ENCODE data around the gene SLC38A8. TPM values are rescaled to one million over a fixed set of nuclear protein-coding genes. Genes with fewer than 3 reads are reported as not detected.
A peak's percentile ranks its signal among the peaks of the same experiment; 100 is the strongest.

Gene SLC38A8
- total RNA-seq, 1 donor from 2014 or later: not detected

DNA sequence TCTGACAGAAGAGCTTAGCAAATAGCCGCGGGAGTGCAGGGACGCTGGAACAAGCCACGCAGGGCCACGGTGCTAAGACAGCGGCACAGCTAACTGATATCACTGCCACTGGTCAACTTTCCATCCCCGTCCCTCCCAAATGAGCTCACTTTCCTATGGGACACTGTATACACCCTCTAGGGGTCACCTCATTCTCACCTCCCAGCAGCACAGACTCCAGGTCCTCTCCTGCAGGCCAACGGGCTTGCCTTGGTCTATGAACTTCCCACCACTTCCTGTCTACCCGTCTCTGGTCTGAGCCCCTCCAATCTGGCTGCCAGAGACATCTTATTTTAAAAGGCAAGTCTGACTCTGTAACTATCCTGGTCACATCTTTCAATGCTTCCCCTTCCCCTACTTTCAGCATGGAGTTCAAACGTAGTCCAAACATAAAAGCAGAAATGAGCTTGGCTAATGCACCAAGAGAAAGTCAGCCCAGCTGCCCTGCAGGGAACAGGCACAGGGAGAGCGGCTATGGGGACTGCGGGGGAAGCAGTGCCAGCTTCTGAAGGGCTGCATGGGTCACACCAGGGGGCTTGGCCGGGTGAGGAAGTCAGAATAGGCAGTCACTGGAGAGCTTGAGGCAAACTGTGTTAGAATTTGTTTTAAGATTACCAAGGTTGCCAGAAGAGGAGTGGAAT lies 26.3 kb upstream of the SLC38A8 start:
- no peak for DNase-seq (ENCODE audit: low spot score)

DNA sequence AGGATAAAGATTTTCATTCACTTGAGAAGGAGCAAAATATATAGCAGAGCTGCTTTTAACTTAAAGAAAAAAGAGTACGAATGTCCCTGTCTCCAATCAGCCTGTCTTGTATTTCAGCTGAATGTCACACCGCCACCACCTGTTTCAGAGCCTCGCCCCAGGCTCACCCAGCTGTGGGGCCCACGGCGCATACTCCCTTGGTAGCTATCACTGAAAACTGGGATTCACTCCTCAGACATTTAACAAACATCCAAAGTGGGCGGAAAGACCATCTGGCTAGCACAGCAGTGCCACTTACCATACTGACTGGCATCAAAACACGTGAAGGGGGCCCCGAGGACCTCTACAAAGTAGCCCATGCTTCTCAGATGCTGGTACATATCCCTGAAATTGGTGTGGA lies 25.4 kb upstream of the SLC38A8 start:
- no peak for DNase-seq (ENCODE audit: low spot score)

DNA sequence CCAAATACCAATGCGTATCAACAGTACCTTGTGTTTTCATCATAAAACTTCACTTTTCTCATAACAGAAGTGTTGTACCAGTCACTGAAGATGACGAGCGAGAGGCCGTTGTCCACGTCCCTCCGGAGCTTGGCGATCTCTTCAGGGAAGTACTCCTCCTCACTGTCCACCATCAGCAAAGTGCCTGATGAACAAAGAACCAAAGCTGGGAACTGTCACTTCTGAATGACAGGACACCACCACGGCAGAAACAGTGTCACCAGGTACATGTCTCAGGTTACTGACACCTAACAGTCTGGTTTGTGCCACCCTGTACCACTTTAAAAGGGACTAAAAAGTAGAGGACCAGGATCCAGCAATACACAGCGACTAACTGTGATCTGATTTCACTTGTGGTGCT lies 25.0 kb upstream of the SLC38A8 start:
- no peak for DNase-seq (ENCODE audit: low spot score)

DNA sequence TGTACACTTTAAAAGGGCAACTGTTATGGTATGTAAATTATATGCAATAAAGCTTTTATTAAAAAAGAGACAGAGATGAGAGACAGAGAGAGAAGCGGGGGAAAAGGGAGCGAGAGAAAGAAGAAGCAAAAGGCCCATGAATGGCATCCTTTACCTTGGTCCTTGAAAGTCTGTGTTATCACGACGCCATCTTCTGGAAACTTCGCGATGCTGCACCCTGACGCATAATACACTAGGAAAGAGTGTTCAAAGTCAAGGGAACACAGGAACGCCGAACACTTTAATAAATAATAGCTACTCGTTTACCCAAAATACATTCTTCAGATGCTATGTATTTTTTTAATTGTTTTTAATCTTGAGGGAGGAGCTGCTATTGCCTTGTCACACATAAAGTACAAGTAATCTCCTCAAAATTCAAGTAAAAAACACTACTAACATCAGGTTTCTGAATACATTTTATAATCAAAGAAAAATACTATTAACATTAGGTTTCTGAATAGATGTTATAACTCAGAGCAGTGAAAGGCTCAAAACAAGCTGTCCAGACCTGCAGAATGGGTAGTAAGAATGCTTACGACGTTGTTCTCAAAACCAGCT lies 23.0 kb upstream of the SLC38A8 start:
- DNase-seq (ENCODE audit: low spot score): no peak

DNA sequence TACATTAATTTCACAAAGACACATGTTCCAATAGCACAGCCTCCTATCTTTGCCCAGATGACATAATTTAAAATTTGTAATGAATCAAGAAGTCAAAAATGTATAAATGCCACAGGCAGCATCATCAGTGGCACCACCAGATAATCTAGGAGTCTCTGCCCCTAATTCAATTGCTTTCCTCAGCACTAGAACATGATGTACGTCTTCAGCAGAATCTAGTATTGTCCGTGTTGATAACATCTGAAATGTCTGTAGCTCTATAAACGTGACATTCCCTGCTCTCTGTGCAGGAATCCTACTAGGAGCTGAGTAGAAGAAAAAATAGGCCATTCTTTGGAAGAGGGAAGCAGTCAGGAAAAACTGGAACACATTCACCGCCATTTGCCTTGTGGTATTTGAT lies 21.4 kb upstream of the SLC38A8 start:
- DNase-seq (ENCODE audit: low spot score): no peak

DNA sequence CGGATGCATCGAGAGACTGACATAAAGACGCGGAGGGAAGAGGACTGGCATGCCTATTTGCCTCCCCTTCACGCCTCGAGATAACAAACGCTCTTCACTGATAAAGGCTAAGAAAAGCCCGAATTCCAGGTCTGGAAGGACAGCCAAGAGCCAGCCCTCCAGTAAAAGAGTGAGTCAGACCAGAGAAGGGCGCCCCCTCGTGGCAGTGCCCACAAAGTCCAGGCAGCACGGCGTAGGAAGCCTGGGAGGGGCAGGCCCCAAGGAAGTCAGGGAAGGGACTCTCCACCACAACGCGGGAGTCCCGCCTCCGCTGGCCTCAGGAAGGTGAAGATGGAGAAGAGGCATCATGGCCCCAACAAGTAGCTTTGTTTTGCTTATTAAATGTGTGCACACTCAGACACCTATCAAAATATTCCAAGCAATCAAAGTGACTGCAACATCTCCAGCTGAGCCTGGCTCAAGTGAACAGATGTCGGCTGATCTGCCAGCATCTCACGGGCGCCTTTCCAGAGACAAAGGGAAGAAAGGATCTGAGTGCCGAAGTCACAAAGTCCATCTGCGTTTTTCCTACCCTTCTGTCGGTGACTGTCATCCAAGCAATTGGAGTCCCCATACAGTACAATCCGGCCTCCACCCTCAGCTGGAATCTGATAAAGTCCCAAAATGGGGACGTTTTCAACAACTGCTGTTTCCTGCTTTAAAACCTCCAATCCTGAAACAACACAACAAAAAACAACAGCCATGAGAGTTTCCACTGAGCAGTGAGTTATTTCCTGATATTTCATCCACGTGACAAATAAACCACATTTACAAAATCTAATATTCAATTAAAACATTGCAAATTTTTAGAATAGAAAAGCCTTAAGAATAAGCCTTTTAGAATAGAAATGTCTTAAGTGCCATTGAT lies 20.4 kb upstream of the SLC38A8 start:
- DNase-seq (ENCODE audit: low spot score): peak; percentile 77

DNA sequence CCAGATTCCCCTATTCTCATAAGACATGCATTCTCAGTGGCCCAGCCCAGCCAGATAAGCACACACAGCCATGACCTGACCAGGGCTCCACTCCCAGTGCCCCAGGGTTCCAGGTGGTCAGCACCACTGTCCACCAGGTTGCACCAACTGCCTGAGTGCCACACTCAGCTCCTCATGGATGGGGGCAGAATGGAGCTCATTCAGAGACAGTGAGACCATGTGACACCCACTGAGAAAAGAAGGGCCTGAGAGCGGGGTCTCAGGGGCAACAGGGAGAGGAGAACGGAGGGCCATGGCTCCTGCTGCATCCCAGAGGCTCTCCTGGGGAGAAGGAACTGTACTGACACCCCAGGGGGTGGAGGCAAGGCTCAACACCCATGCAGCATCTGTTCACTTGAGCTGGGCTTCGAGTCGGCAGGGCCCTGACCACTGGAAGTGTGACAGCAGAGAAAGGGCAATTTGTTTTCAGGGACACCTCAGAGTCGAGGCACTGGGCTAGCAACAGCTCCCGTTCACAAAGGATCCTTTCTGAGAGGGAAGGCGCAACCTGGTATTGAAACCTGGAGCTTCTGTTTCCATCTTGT lies 18.7 kb upstream of the SLC38A8 start:
- DNase-seq (ENCODE audit: low spot score): no peak

DNA sequence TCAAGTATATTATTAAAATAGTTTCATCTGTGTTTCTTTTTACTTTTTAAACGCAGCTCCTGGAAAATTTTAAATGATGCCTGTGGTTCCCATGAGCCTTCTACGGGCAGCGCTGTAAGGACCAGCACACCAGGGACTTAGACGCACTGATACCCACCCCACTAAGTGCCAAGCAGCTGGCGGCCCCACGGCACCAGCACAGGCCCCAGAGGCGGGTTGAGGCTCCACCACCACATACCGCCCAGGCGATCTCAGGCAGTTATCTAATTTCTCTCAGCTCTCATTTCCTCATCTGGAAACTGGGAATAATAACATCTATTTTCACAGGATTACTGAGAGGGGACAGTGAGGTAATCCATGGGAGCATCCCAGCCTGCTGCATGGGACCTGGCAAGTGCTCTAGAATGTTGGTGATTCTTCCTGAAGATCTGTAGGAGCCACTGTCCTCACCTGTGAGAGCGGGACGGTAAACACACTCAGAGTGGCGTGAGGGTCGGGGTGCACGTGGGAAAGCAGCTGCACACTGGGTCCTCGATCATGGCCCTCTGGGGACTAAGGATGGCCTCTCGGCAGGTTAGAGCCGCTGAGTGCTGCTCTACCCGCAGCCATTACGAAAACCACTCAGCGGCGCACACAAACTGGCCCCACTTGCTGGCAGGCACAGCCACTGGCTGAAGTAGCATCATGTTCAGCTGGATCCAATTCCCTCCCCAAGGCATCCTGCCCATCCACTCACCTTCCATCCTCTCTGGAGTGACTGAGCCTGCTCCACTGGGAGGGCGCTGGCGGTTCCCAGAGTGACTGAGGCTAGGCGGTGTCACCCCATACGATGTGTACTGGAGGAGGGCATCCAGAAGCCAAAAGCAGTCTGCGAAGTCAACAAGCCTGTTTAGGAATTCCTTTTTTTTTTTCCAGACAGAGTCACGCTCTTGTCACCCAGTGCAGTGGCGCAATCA lies 17.6 kb upstream of the SLC38A8 start:
- no peak for DNase-seq (ENCODE audit: low spot score)

DNA sequence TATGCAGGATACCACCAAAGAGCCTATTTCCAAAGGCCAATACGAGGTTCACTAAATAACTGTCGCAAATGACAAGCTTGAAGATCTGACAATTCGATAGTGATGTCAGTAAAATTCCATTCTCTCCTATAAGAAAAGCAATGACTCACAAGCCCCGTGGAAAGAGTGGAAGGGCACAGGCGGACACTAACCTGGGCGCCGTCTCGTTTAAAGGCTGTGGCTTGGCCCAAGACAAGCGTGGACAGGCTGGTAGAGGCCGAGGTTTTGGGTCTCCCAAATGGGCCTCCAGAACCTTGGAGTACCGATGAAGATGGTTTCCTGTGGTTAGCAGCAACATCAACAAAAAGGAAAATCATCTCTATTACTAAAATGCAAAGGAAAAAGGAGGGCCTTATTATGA lies 16.5 kb upstream of the SLC38A8 start:
- no peak for DNase-seq (ENCODE audit: low spot score)

DNA sequence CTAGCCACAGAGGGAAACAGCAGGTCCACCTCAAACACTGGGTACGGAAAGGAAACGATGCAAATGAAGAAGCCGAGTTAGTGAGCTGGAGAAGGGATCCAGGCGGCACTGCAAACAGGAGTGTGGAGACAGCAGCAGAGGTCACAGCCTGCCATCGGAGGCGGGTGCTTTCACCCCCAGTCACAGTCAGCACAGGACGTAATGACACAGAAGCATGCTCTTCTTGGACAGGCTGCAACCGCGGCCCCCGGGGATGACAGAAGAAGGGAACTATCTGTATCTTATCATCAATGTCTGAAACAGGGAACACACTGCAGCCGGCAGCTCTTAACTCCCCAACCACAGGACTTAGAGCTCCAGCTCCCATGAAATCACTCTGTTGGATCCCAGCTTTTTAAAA lies 16.1 kb upstream of the SLC38A8 start:
- DNase-seq (ENCODE audit: low spot score): no peak

DNA sequence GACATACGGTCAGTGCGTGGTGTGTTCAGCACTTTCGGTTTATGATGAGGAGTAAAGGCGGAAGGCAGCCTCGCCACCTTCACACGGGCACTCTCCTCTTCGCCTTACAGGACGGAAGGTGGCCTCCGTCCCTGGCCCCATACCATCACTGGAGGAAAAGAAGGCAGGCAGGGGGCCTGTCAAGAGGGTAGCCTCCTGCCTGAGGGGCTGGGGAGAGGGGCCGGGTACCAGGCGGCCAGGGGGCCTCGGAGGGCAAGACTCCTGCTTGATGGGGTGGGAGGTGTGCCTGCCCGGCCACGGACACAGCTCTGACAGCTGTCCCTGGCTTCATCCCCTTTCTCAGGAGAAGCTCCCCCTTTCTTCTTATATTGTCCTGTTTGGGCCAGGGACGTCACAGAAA lies 15.6 kb upstream of the SLC38A8 start:
- no peak for DNase-seq (ENCODE audit: low spot score)

DNA sequence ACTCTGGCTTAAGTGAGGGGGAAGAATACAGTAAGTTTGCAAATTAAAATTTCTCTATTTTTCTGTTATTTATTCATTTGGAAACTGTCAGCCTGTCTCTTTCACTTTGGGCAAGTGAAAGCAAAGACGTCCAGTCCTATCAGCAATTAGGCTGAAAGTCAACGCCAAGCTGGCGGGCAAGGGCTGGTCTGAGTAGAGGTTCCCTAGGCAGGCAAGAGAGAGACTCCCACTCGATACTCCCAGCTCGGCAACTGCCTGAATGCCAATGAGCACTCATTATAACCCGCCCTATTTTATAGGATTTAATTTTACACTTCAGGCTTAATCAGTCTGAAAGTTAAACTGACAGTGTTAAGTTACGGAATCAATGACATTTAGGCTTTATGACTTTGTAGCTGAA lies 14.3 kb upstream of the SLC38A8 start:
- DNase-seq (ENCODE audit: low spot score): no peak

DNA sequence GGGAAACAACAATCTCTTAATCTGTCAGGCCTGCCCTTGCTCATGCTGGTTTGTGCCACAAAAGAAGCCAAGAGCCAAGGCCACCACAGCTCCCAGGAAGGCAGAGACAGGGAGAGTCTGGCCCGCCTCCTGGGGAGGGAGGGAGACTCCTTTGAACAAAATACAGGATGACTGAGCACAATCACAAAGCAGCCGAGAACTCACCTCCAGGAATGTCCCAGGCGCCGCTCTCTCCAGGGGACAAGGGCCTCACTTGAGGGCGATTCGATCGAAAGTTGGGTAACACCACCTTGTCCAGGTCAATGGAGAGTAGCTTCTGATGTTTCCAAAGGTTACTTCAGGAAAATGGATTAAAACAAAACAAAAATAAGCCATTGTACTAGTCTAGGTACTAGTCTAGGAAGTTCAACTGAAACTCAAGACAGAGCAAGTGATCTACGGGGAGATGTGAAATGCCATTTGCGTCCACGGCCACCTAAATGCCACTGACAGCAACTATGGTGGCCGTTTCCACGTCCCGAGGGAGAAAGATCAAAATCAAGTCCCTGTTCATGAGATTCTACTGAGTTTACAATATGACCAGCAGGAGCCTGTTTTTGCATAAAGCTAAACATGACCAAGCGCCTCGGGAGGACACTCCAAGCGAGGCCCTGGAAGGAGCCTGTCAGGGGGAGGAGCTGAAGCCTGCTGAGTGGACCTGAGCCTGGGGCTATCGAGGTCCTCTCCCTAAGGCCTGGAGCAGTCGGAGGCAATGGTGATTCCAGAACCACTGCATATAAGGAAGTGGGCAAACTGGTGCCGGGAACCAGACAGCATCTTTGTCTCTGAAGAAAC lies 13.4 kb upstream of the SLC38A8 start:
- no peak for DNase-seq (ENCODE audit: low spot score)

DNA sequence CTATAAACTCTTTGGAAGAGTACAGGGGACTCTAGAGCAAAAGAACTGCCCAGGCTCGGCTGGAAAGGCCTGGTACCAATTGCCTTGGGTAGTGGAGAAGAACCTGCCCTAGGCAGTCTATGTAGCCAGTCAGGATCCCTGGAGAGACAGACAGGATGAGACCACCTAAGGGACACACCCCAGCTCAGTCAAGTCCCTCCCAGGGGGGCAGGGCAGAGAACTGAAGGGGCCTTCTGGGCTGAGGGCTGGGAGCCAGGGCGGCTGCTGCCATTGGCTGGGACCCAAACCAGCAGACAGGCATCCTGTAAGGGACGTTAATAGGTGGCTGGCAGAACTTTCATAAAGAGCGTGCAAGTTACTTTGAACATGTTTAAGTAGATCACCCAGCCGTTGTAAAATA lies 12.8 kb upstream of the SLC38A8 start:
- DNase-seq (ENCODE audit: low spot score): no peak

DNA sequence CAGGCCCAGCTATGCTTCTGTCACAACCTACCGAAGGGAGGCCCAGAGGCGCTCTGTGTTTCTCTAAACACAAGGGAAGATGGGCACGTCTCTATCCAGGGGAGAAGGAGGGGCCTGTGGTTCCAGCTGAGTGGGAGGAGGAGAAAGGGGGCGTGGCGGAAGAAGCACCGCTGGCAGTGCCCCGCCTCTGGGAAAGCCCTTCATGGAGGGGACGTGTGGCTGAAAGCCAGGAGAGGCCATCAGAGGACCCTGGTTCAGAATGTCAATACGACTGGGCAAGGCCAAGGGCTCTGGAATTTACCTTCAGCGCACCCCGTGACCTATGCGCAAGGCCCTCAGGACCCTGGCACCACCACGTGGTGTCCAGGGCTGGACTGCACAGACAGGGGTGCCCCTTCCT lies 12.3 kb upstream of the SLC38A8 start:
- no peak for DNase-seq (ENCODE audit: low spot score)

DNA sequence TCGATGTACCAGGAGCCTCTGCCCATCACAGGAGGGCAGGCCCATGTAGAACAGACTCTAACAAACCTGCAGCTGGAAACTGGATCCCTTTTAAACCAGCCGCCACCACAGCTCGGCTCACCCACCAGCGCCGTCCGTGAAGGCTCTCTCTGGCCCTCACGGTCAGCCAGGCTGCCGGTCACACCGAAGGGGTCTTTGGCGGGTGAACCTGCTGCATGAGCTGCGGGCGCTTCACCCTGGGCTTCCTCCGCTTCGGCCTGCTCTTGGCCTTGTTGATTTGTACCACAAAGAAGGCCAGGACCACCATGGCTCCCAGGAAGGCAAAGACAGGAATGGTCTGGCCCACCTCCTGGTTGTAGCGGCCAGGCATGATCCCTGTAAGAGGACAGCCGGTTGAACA lies 11.7 kb upstream of the SLC38A8 start:
- DNase-seq (ENCODE audit: low spot score): no peak

DNA sequence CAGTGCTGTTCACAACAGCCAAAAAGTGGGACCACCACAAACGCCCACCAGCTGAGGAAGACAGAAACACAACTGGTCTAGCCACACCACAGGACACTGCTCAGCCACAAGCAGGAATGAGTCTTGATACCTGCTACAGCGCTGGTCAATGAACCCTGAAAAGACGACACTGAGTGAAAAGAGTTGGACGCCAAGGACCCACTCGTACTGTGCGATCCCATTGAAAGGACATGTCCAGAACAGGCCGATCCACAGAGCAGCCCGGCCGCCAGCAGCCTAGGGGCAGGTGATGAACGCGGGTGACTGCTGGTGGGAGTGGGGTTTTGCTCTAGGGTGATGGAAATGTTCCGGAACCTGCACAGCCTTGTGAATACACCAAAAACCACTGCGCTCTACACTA lies 10.6 kb upstream of the SLC38A8 start:
- DNase-seq (ENCODE audit: low spot score): no peak

DNA sequence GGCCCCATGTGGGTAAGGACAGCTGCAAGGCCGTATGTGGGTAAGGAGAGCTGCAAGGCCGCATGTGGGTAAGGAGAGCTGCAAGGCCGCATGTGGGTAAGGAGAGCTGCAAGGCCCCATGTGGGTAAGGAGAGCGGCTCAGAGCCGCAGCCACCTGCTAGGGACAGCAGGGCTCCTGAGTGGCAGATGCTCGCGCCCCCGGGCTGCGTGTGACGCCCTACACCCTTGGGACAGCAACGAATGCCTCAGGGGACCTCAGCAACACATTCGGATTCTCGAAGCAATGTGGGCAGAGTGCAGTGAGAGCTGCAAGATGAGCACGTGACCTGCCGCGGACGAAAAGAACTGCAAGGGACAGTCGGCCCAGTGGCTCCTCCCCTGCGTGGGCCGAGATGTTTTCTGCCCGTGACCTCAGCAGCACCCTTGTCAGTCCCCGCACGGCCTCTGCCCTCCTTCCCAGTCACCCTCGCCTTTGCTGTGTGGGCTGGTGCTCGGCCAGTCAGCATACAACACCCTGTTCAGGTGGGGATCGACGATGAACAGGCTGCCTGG lies 9.6 kb upstream of the SLC38A8 start:
- DNase-seq (ENCODE audit: low spot score): no peak

DNA sequence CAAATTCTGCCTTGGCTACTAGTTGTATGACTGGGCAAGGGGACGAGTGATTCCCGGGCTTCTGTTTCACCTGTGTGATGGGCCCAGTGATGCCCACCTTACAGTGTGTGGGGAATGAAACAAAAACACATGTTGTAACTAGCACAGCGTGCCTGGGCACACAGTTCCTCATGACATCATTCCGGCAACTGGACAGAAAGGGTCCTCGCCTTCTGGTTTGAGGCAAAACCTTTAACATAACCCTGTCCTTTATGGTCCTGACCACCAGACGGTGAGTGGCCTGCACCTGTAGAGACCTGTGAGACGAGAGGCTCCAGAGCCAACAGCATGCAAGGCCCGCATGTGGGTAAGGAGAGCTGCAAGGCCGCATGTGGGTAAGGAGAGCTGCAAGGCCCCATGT lies 7.7 kb upstream of the SLC38A8 start:
- no peak for DNase-seq (ENCODE audit: low spot score)

DNA sequence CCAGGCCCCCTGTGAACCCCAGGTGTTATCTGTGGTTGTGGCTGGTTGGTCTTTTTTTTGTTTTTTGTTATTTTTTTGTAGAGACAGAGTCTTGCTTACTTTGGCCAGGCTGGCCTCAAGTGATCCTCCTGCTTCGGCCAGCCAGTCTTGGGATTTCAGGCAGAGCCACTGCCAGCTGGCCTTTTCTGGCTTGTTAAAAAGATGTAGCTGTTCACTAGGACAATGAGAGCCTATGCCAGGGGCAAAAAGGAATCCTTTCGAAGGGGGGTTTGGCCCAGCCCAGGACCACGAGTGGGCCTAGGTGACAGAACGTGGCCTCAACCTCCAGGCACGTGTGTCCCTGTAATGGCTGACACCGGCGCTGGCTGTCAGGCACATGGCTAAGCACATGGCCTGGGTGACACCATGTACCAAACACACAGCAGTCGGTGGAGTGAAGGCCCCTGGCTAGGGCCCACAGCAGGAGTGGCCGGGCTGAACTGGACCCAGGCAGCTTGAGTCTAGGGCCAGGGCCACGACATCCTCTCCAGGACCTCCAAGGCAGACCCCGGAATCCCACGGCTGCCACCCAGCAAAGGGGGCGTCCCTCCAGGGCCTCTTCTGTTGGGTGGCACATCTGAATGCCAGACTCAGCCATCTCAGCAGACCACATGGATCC lies 6.9 kb upstream of the SLC38A8 start:
- DNase-seq (ENCODE audit: low spot score): no peak

Measured in ureter (tissue), 1 donor.